Measurements from ENCODE around the gene P2RY1. TPM values are rescaled to one million over a fixed set of nuclear protein-coding genes. Genes with fewer than 3 reads are reported as not detected.

P2RY1 gene, protein sequence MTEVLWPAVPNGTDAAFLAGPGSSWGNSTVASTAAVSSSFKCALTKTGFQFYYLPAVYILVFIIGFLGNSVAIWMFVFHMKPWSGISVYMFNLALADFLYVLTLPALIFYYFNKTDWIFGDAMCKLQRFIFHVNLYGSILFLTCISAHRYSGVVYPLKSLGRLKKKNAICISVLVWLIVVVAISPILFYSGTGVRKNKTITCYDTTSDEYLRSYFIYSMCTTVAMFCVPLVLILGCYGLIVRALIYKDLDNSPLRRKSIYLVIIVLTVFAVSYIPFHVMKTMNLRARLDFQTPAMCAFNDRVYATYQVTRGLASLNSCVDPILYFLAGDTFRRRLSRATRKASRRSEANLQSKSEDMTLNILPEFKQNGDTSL
- total RNA-seq = not detected

DNA sequence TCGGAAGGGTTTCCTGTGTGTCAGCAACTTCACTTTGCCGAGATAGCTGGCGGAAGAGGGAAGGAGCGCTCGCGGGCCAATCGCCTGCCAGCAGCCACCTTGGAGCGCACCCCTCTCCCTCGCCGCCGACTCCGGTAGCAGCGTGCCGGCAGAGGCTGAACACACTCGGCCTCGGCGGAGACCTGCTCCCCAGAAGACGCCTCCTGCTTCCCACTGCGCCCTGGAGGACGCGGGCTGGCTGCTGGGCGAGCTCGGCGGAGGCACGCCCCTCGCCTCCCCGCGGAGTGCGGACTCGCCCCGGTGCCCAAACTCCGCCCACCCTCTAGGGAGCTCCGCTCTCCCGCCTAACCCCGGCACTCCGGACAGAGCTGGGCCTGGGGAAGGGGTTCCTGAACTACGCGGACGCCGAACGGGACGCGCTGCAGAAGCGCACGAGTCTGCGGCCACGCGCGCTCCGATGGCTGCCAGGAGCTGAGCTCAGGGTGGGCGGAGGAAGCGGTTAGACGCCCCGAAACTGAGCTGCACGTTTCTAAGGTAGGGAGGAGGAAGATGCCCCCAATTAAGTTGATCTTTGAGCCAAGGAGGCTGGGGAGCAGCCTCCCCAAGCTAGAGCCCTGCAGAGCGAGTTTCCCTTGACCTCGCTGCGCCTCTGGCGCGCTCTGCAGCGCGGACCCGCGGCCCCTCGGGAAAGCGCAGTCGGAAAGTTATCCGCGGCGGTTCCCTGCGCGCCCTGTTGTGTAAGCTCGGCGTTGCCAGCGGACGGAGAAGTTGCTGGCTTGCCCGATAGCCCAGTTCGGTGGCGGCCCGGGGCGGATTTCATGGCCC lies at the start of gene P2RY1:
Gene P2RY1, plus strand, starts transcription at position 356 of the 825 bp plus-strand sequence. CDS start 652 bp downstream, outside the sequence.
- DNase-seq = no peak

DNA sequence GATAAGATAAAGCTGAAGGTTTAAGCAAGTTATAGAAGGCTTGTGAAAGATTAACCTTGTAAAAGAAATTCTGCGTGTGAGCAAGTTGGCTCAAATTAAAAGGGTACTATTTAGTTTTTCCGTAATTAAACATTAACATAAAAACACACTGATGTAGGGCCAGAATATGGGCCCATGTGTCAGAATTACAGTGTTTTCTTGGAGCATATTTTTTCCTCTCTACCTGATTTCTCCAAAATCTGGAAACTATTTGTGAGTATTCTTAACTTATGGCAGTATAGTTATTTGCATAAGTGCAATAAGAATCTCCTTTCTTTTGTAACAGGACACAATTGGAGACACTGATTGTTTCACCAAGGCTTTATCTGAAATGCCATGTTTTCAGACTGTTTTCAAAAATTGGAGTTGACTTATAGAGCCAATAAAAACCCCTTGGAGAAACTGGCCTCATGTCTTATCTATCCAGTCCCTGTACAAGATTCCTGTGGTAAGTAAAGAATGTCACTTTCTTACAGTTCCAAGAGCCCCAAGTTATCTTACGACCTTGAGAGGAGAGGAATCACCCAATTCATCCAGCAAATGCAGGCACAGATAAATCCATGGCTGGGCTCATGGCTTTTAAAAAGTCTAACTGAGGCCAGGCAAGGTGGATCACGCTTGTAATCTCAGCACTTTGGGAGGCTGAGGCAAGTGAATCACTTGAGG lies 47.8 kb upstream of the P2RY1 start:
- DNase-seq = no peak

DNA sequence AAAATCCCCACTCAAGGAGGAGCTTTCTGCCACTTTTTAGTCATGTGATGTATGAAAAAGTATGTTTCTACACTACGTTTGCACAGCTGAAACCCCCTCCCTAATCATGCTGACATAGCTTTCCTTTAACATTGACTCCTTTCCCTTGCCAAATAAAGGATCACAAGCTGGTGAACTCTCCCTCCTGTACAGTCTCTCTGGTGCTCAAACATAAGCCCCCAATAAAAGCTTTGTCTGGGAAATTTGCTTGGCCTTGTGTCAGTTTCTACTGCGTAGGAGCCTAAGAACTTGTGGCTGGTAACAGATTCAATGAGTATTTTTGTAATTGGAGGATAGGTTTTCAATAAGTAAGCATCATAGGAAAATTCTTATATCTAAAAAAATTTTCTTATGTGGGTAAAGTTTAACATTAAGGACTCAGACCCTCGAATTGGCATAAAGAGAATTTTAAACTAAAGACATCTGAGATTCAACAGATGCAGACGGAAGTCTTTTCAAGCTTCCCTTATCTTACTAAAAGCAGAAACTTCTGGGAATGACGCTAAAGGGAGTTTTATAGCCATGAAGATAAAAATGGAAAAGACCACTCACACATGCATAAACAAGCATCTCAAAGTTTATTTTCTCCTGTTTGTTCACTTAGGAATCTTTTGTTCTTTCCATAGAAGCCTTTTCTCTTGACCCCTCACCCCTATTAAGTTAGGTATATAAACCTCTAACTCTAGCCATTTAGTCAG lies 44.1 kb upstream of the P2RY1 start:
- no peak for DNase-seq

DNA sequence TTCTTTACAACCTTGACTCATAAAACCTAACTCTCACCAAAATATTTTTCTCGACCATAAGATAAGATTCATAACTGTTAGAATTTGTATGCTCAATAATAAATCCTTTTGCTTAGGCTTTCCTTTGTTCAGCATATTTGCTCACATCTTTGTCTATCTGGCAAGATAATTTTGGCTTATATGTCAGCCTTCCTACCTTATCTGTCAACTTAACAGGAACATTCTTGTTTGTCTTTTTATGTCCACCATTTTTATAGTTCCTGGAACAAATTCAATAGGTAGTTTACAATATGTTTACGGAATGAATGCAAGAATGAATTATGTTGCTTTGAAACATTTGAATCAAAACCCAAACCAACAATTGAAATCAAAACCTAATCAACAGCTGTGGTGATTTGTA lies 41.0 kb upstream of the P2RY1 start:
- no peak for DNase-seq

DNA sequence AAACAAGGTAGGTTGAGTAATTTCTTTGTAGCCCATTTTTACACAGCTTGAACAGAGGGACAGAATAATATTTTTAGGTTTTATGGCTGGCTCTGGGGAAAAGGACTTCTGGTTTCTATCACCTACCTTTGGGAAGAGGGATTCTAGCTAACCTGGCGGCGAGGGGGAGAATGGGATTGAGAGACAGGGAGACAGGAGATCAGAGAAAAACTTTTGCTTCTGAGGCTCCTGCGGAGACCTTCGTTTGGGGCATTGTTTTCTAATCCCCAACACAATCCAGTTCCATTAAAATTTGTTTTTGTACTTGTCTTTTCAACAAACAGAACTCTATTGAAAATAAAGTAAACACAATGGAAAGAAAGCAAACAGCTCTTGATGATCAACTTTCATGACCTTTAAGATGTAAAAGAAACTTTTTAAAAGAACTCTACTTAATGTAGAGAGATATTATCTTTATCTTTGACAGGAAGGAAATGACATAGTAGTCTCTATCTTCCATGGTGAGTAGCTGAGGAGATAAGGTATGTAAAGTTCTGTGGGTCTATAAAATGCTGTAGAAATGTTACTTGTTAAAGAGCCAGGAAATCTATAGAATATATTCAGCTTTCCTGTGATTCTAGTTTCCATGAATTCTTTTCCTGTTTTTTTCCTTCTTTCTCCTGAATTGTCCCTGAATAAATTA lies 37.0 kb upstream of the P2RY1 start:
- no peak for DNase-seq

DNA sequence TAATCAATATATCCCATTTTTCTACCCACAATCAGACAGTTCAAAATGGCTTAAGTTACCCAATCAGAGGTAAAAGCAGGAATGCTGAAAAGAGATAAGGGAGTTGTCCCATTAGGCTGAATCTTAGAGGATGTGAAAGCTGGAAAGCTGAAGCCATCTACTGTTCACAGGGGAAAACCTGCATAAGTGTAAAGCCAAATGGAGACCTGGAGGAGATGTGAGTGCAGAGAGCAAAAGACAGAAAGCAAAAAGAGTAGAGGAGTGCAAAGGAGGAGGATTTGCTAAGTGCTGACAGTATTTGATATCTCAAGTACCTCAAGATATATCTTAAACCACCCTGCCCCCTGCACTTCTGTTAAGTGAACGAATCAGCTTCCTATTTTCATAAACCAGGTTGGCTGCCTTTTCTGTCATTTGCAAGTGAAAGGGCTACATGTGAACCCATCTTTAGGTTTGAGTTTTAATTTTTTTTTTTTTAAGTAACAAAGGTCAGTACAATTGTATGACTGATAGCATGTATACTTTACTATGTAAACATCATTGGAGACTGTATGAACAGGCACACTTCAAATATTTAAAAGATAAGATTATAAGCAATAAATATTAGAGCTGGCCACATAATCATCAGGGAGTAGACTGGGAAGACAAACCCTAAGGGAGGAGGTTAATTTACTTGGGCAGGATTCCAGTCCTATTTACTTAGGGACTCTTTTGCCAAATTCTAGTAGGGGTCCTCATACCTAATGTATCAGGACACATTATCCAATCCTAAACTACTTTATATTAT lies 22.8 kb upstream of the P2RY1 start:
- DNase-seq = no peak

DNA sequence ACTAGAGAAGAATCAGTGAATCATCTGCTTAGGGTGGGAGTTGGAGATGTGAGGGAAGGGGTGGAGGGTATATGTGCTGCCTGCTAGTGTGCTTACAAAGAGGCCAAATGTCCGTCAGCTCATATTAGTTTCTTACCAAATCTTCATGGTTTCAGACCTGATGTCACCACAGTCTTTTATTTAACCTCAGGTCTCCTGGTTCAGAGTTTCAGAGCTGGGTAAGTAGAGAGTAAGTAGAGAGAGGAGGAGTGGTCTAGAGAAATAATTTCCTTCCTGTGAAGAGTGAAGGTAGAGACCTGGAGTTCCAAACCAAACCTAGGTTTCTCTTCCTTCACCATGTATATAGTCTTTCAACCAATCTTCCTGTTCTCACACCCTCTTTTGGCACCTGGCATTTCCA lies 17.5 kb upstream of the P2RY1 start:
- DNase-seq = no peak

DNA sequence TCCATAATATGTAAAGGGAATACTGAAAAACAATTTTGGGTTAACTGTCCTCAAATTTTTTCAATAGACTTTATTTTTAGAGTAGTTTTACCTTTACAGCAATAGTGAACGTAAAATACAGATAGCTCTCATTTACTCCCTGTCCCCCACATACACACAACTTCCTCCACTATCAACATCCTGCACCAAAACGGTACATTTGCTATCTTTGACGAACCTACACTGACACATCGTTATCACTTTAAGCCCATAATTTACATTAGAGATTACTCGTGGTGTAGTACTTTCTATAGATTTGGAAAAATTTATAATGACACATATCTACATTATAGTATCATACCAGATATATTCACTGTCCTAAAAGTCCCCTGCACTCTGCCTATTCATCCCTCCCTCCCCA lies 16.9 kb upstream of the P2RY1 start:
- no peak for DNase-seq

DNA sequence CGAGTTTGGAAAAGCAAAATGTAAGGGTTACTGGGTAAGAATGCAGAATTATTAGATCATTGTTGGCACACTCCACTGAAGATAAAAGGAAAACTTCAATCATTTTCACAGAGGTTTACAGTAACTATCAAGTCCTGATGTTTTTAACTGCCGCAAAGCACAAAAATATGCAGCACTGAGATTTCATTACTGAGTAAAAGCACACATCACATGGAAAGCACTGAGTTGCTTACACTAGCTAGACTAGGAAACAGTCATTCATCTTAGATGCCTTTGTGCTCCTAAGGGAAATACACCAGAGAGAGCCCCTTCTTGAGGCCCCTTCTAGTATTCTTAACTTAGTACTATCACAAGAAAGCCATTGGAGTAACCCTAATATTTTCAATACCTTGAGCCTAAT lies 11.8 kb upstream of the P2RY1 start:
- no peak for DNase-seq

DNA sequence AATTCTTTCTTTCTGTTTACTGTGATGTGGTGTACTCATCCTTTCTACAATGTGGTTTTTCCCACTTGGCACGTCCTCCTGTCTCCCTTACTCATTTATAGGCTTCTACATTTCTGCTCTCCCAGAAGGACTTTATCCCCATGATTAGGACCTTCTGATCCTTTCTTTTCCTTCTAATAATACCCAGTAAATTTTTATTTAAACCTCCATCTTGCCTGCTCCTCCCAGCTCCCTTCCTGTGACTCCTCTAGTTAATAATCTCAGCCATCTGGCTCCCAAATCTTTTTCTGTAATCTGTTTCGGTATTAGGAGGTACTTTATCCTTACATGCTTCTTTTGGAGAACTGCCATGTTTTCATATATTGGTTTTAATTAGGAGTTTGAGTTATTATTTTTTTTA lies 11.2 kb upstream of the P2RY1 start:
- no peak for DNase-seq

DNA sequence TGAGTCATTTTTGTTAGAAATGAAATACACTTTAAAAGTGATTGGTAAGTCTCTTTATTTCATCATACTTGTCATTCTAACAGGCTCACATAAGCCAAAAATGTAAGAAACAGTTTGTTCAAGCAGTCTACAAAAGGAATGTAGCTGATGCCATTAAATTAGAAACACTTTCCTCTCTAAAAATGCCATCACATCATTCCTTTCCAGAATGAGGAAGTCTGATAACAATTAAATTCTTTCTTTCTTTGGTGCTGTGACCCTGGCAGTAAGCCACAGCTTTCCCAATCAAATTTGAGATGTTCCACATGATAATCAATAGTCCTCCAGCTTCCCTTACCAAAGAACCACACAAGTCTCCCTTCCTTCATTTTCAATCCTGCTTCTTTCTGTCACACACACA lies 9.4 kb upstream of the P2RY1 start:
- no peak for DNase-seq

DNA sequence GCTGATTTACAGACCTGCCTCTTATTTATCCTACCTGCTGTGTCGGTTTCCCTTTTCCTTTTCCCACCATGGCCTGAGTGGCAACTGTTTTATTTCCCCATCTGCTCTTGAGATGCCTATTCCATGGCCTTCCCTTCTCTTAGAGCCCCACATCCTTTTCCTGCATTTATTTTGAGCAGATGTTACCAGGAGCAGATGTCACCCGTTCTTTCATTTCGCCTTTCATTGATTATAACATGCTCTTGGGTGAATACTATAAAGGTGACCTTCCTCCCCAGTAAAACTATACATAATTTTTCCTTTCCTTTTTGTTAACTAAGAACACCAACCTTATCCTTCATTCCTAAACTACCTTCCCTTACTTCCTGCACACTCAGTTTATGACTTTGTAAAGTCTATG lies 8.5 kb upstream of the P2RY1 start:
- DNase-seq = no peak

DNA sequence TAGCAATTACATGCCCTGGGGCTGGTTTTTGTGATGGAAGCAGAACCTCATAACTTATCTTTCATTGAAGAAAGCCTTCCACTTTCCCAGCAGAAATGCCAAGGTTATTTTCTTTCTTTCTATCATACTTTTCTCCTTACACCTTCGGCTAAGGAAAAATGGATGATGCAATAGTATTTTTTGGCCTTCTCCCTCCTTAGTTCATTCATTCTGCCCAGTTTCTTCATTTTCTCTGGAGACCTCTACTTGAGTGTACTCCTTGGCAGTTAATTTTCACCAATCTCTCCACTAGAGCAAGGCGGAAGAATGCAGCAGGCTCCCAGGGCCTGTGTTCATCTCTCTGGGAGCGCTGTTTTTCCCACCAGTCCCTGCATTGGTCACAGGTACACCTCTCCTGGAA lies 7.6 kb upstream of the P2RY1 start:
- no peak for DNase-seq

DNA sequence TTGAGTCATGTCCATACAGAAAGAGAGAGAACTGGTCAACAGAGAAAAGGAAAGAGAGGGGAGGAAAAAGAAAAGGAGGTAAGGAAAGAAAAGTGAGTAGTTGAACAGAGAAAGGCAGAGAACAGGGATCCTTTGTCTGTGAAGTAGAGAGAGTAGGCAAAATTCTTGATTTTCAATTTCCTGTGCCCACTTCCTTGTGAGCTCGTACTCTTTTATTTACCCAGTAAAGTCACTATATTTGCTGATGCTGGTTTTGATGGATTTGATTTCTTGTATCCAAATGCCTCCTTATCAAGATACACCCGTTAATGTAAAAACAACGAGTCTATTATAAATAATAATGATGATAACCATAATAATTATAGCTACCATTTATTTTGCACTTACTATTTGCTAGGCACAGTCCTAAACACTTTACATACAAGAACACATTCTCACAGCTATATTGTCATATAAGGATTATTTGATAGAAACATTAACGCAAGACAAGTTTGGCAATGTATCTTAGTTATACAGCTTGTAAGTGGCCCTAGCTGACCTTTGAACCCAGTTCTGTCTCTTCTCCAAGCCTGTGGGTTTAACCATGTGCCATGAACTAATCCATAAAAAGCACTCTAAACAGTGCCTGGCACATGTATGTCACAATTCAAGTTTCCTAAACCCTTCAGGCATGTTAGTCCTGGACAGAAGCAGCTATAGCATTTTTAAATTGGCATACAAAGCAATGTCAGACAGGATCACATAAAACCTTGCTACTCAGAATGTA lies 6.7 kb upstream of the P2RY1 start:
- DNase-seq = no peak

DNA sequence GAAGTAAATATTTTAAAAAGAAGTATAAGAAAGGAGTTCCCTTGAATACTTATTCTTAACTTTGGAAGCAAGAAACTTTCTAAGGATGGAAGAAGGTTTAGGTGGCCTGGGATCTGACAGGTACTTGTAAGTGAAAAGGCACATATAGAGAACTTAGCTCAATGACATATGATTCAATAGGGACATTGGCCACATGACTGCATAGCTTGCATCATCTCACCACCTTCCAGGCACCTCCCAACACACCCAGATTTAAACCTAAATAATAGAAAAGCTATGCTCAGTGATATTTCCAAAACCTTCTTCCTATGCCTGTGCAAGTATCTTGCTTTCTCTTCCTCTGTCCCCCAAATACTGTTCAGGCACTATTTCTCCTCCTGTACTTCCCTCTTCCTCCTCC lies 4.7 kb upstream of the P2RY1 start:
- no peak for DNase-seq

DNA sequence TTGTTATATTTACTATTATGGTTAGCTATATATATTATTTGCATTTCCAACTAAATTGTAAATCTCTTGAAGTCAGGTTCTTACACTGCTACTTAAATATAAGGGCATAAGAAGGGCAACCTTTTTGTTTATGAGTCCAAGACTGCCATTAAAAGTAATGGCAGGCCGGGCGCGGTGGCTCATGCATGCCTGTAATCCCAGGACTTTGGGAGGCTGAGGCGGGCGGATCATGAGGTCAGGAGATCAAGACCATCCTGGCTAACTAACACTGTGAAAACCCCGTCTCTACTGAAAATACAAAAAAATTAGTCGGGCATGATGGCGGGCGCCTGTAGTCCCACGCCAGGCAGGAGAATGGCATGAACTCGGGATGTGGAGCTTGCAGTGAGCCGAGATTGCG lies 2.9 kb upstream of the P2RY1 start:
- no peak for DNase-seq

DNA sequence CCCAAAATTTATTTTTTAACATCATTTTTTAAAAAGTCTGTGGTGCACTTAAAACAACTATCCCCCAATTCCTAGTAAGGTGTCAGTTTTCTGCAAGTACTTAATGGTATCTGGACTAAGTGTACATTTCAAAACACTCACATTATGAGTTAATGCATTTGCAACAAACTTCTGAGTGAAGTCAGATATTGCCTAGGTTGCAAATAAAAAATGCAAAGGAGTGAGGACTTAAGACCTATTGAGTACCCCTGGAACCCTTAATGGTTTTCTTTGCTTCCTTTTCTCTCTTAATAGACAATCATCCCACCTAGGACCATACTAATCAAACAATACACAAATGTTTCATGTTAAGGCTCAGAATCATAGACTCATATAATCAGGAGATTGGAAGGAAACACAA lies 1.8 kb upstream of the P2RY1 start:
- DNase-seq = no peak

DNA sequence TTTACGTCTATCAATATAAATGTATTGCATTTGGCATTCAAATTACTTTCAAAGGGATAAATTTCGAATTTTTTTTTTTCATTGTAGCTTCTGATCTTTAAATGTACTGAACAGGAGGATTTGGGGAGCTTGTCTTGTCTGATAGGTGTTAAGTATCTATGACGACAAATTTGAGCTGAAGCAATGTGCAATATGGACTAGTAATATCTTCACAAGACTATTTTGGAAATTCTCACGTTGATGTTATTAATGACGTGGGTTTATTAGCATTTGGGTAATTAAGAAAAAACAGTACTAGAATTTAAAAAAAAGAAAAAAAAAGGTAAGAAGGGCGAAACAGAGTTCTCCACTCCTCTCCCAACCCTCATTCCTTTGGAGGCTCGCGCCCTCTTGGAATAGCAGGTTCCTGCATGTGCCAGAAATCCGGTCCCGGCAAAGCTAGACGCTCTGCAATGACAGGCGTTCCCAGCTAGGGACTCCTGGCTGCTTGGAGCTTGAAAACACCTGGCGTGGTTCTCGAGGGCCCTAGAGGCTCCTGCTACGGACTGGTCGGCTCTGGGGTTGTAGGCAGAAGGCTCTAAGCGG lies 648 bp upstream of the P2RY1 start:
- DNase-seq = no peak

DNA sequence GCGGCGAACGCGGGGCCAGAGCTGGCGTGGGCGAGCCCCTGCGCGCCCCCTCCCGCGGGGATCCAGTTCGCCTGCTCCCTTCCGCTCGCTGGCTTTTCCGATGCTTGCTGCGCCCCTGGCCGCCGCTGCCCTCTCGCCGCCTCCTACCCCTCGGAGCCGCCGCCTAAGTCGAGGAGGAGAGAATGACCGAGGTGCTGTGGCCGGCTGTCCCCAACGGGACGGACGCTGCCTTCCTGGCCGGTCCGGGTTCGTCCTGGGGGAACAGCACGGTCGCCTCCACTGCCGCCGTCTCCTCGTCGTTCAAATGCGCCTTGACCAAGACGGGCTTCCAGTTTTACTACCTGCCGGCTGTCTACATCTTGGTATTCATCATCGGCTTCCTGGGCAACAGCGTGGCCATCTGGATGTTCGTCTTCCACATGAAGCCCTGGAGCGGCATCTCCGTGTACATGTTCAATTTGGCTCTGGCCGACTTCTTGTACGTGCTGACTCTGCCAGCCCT lies 721 bp downstream of the P2RY1 start:
- no peak for DNase-seq

DNA sequence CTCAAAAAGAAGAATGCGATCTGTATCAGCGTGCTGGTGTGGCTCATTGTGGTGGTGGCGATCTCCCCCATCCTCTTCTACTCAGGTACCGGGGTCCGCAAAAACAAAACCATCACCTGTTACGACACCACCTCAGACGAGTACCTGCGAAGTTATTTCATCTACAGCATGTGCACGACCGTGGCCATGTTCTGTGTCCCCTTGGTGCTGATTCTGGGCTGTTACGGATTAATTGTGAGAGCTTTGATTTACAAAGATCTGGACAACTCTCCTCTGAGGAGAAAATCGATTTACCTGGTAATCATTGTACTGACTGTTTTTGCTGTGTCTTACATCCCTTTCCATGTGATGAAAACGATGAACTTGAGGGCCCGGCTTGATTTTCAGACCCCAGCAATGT lies 1.3 kb downstream of the P2RY1 start:
- DNase-seq = no peak
